Tongue (tissue), 2 donors: Measurements from ENCODE around the gene CAPNS2. TPM values are rescaled to one million over a fixed set of nuclear protein-coding genes. Genes with fewer than 3 reads are reported as not detected.
"Not testable (repeated sequence)": the region's sequence is repeated elsewhere in the genome, so short reads cannot be mapped to it uniquely, and the experiment has no call there.

Experiments used
- DNase-seq: peaks from one replicate; pipeline ENCODE4 v3.0.0-alpha.2; 2015
- total RNA-seq: library from RNA; depleted of rRNA; stranded (reverse); fragments of >200 nt; gene quantifications from one replicate; pipeline ENCODE4 v1.2.3, GENCODE V29; 2014

The CAPNS2 gene
- total RNA-seq, 1 donor from 2014 or later: 36.0 TPM

GRCh38 chr16:55568207-55568606, 1.7 kb downstream of the CAPNS2 start:
- peak; percentile 68 for DNase-seq

DNA sequence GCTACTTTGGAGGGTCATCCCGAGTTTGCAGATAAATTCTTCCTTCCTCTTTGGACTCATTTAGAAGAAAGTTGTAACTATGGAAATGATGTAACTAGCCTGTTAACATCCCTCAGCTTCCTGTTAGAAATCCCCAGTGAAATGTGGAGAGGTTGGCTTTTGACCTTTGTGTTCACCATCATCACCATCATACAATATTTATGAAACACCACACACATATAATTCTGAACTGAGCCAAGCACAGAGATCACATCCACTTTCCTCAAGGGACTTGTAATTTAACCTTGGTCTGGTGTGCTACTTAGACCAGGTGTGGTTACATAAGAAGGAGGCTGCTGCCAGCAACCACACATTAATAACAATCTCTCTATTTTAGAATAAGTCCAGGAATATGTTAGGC, 2.5 kb downstream of the CAPNS2 start:
- DNase-seq: peak; percentile 67

GRCh38 chr16:55570159-55570558, 3.7 kb downstream of the CAPNS2 start:
- DNase-seq: no peak

DNA sequence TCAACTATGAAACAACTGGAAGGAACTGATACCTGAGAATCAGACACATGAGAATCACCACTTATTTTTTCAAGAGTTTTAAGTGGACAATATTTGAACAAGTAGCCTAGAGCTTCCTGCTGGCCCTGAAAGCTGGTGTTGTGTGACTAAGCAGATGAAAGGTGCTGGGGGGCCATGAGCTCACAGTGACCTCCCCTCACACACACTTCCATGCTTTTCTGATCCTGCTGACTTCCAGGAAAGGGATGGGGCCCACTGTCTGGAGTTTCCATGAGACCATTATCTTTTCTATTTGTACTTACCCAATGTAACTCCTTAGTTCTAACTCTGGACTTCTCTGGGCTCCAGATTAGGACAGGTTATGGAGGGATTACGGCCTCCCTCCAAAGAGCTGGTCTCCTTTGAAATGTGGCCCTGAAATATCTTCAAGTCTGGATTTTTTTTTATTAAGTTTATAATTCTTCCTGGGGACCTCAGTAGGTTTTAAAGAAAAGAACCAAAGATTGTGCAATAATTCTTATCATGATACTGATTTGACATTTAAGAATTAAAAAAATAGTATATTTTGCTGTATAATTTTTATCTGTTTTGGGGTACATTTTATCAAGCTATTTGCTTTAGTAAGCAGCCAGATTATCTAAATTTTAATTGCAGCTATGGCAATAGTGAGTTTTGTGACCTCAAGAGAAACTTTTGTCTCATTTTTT, 4.9 kb downstream of the CAPNS2 start:
- no peak for DNase-seq

GRCh38 chr16:55572439-55572838, 6.0 kb downstream of the CAPNS2 start:
- peak; percentile 29 for DNase-seq

- DNase-seq: no peak
Measured at GRCh38 chr16:55574811-55575210, 8.3 kb downstream of the CAPNS2 start.

DNA sequence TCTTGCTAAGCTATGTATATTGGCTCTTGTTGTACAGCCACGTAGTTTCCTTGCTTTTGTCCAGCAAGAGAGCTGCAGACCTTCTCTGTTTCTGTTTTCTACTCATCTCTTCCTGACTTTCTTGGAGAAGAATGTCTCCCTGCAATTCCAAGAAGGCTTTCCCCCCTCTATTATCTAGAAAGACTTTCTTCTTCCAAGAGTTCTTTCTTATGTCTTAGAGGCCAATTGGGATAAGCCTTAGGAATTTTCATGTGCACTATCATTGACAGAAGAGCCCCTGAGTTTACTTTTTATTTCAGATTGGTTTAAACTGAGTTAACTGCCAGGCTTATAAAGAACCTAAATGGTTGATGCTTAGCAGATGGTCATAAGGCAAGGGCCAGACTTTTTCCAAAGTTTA, 9.0 kb downstream of the CAPNS2 start:
- peak; percentile 58 for DNase-seq

DNA sequence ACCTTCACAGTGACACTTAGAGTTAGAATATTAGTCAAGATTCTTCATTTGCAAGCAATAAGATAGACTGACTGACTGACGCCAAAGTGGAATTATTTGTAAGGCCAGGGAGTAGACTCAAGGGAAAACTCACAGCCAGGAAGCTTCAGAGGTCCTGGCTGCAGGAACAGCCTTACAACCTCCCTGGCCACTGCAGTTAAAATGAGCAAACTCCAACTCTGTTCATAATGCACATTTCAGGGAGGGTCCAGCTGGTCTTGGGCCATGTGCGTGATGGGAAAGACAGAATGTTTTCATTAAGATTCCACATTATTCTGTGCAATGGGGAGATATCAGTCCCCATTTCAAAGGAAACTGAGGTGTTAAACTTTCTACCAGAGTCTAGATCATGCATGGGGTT, 9.9 kb downstream of the CAPNS2 start:
- peak; percentile 73 for DNase-seq

- no peak for DNase-seq
Measured at GRCh38 chr16:55577887-55578286, 11.4 kb downstream of the CAPNS2 start.

DNA sequence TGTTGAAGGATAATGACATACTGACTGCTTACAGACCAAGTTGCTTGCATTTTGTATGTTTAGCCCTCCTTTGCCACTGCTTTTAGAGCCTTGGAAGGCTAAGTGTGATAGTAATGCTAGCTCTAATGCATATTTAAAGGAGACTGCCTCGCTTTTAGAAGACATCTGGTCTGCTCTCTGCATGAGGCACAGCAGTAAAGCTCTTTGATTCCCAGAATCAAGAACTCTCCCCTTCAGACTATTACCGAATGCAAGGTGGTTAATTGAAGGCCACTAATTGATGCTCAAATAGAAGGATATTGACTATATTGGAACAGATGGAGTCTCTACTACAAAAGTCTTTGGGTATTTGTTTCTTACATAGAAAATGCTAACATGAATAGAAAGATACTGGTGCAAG, 19.1 kb downstream of the CAPNS2 start:
- DNase-seq: no peak

DNA sequence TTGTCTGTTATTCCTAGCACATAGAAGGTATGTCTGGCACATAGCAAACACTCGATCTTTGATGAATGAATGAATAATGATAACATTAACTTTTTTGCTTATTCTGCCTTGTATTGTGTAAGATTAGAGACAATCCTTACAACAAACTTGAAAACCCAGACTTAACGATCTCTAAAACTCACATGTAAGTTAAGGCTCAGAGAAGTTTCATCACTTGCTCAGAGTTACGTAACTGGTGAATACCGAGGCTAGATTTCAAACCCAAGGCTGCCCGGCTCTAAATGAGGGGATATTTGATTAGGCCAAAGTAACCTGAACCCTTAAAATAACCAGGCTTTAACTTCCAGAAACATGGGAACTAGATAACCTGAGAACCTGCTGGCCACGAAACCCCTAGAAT, 22.3 kb downstream of the CAPNS2 start:
- no peak for DNase-seq

GRCh38 chr16:55592306-55592705, 25.8 kb downstream of the CAPNS2 start:
- no peak for DNase-seq

DNA sequence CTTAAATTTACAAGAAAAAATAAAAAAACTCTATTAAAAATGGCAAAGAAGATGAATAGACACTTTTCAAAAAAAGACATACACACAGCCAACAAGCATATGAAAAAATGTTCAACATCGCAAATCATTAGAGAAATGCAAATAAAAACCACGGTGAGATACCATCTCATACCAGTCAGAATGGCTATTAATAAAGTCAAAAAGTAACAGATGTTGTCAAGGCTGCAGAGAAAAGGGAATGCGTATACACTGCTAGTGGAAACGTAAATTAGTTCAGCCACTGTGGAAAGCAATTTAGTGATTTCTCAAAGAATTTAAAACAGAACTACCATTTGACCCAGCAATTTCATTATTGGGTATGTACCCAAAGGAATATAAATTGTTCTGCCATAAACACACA, 31.4 kb downstream of the CAPNS2 start:
- DNase-seq: no peak

DNA sequence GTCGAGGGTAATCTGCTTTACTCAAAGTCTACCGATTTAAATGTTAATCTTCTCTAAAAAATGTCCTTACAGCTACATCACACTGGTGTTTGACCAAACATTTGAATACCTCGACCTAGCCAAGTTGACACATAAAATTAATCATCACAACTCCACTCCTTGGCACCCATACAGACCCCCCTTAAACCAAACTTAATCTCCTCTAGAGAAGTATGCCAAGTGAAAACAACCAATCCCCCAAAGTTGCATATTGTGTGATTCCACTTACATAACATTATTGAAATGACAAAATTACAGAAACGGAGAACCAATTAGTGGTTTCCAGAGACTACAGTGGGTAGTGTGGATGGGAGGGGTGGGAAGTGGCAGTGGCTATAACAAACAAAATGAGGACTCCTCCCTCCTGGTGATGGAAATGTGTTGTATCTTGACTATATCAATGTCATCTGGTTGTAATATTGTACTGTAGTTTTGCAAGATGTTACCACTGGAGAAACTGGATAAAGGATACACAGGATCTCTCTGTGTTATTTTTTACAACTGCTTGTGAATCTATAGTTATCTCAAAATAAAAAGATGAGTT, 39.4 kb downstream of the CAPNS2 start:
- DNase-seq: peak; percentile 14

DNA sequence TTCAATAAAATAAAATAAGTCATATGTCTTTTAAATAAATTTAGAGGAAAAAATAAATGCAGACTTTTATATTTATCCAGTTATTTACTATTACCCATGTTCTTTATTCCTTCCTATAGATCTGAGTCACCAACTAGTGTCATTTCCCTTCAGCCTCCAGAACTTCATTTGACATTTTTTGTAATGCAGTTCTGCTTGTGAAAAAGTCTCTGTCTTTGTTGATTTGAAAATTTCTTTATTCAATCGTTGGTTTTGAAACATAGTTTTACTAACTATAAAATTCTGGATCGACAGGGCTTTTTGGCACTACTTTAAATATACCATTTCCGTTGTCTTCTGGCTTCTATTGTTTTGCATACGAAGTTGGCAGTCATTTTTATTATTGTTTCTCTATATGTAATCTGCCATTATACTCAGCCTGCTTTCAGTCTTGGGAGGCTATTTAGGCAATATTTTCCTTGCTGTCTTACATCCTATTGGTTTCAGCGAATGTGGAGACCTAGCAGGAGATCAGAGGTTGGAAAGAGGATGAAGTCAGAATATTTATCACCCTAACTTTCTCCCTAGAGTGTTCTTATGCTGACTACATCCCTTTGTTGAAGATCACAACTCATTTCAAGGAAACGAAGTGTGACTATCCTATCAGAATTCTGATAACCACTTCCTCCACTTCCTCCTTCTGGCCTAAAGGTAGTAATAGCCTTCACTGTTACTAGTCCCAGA, 47.3 kb downstream of the CAPNS2 start:
- no peak for DNase-seq

DNA sequence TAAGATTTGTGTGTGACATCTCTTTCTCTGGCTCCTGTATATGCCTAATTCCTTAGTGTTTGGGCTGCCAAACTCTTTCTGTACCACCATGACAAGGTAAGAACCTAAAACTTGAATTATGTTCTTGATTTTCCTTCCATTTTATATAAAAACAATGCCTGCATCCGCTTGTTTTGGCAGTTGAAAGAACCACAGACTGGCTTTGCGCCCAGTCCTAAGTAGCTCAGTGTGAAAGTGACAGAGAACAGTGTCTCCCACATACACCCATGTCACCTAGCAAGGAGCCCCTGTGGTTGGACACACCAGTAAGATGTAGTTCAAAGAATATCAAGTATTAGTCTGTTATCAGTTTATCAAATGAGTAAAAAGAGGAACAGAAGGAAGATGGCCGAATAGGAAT, 48.6 kb downstream of the CAPNS2 start:
- DNase-seq: no peak

DNA sequence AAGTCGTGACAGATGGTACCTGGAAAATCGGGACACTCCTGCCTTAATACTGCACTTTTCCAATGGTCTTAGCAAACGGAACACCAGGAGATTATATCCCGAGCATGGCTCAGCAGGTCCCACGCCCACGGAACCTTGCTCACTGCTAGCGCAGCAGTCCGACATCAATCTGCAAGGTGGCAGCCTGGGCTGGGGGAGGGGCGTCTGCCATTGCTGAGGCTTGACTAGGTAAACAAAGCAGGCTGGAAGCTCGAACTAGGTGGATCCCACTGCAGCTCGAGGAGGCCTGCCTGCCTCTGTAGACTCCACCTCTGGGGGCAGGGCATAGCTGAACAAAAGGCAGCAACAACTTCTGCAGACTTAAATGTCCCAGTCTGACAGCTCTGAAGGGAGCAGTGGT, 49.2 kb downstream of the CAPNS2 start:
- DNase-seq: not testable (repeated sequence)

Other genes with a start within 250 kb of the CAPNS2 start
- 0.10 TPM for gene IRX6, start 242.5 kb upstream of the CAPNS2 start, total RNA-seq
- 363 TPM for gene MMP2, start 87.5 kb upstream of the CAPNS2 start, total RNA-seq
- gene LPCAT2, start 57.6 kb upstream of the CAPNS2 start, total RNA-seq: 27.0 TPM
- gene SLC6A2, start 89.3 kb downstream of the CAPNS2 start, total RNA-seq: 7.8 TPM